ENCODE results near the gene BLTP3B.
"Not testable (repeated sequence)": the region's sequence is repeated elsewhere in the genome, so short reads cannot be mapped to it uniquely, and the experiment has no call there.

Gene BLTP3B, protein sequence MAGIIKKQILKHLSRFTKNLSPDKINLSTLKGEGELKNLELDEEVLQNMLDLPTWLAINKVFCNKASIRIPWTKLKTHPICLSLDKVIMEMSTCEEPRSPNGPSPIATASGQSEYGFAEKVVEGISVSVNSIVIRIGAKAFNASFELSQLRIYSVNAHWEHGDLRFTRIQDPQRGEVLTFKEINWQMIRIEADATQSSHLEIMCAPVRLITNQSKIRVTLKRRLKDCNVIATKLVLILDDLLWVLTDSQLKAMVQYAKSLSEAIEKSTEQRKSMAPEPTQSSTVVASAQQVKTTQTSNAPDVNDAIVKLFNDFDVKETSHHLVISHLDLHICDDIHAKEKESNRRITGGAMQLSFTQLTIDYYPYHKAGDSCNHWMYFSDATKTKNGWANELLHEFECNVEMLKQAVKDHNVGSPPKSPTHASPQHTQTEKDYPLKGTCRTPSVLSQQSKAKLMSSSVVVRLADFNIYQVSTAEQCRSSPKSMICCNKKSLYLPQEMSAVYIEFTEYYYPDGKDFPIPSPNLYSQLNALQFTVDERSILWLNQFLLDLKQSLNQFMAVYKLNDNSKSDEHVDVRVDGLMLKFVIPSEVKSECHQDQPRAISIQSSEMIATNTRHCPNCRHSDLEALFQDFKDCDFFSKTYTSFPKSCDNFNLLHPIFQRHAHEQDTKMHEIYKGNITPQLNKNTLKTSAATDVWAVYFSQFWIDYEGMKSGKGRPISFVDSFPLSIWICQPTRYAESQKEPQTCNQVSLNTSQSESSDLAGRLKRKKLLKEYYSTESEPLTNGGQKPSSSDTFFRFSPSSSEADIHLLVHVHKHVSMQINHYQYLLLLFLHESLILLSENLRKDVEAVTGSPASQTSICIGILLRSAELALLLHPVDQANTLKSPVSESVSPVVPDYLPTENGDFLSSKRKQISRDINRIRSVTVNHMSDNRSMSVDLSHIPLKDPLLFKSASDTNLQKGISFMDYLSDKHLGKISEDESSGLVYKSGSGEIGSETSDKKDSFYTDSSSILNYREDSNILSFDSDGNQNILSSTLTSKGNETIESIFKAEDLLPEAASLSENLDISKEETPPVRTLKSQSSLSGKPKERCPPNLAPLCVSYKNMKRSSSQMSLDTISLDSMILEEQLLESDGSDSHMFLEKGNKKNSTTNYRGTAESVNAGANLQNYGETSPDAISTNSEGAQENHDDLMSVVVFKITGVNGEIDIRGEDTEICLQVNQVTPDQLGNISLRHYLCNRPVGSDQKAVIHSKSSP (N-terminal part only)

GRCh38 chr12:100142851-100143559, at the start of gene BLTP3B:
TSS of gene BLTP3B (minus strand) at chr12:100142874. CDS start at chr12:100142635, 239 bp downstream.
- peak; percentile 25 for DNase-seq

GRCh38 chr12:100189636-100190394, 47.1 kb upstream of the BLTP3B start:
- no peak for DNase-seq

GRCh38 chr12:100188888-100189635, 46.4 kb upstream of the BLTP3B start:
- DNase-seq = not testable (repeated sequence)

GRCh38 chr12:100187857-100188519, 45.3 kb upstream of the BLTP3B start:
- no peak for DNase-seq

GRCh38 chr12:100187068-100187467, 44.4 kb upstream of the BLTP3B start:
- DNase-seq = no peak

- no peak for DNase-seq
Observed at GRCh38 chr12:100186071-100186470, 43.4 kb upstream of the BLTP3B start.

DNA sequence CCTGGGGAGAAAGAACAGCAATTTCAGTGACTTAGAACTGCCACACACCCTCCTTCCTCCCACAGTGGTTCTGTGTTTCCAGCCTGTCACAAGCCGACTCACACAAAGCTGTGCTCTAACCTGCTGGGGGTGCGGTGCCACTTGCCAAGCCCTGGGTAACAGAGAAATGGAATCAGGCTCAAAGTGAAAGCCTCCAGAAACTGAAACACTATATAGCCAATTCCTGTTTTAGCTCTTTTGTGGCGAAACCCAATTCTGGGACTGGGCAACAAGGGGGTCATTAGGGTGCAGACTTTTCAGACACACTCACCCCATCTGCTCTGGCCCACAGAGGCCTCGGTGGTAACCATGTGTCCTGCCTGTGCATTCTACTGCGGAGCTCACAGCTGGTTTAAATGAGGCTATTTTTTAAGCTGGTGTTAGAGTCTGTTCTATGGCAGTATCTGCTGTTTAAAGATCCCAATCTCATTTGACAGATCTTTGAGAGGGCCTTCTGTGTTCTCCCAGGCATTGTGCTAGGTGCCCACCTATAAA, 42.8 kb upstream of the BLTP3B start:
- DNase-seq = no peak

DNA sequence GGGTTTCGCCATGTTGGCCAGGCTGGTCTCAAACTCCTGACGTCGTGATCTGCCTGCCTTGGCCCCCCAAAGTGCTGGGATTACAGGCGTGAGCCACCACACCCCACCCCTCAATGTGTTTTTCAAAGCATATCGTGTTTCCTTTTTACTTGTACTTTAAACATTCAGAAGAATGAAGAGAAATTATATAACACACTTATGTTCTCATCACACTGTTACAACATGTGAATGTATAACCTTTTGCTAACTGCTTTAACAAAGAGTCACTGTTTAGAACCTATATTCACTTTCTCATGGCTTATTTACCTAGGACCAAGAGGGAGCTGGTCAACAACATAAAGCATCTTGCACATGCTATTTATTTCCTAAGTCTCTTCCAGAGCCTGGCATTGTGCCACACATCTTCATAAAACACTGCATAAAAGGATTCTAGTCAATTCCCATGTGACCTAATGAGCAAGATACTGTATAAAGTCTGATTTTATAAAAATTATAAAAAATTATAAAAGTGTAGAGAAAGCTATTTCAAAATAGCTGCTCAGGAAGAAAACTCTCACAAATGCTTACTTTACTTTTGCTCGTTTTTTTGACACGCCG, 42.0 kb upstream of the BLTP3B start:
- no peak for DNase-seq

- no peak for DNase-seq
Observed at GRCh38 chr12:100179252-100179651, 36.6 kb upstream of the BLTP3B start.

DNA sequence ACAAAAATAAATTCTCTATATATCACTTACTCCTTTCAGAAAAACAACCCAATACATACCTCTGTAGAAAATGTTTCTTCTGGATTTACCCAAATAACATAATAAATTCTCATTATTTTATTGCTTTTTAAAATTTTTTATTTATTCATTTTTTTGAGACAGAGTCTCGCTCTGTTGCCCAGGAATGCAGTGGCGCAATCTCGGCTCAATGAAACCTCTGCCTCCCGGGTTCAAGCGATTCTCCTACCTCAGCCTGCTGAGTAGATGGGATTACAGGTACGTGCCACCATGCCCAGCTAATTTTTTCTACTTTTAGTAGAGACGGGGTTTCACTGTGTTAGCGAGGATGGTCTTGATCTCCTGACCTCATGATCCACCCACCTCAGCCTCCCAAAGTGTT, 33.8 kb upstream of the BLTP3B start:
- DNase-seq = not testable (repeated sequence)

DNA sequence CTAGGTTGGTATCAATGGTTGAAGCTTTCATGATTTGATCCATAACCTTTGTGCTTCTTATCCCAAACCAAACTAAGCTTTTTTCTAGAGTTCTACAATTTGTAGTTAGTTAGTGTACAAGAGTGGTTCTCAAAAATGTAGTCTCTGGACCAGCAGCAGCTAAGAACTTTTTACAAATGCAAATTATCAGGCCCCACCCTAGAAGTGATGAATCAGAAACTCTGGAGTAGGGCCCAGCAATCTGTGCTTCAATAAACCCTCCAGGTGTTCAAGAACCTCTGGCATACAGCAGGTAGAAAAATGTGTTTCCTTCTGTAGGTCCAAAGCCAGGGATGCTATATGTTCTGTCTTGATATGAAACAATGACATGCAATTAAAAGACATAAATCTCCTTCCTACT, 31.8 kb upstream of the BLTP3B start:
- no peak for DNase-seq

DNA sequence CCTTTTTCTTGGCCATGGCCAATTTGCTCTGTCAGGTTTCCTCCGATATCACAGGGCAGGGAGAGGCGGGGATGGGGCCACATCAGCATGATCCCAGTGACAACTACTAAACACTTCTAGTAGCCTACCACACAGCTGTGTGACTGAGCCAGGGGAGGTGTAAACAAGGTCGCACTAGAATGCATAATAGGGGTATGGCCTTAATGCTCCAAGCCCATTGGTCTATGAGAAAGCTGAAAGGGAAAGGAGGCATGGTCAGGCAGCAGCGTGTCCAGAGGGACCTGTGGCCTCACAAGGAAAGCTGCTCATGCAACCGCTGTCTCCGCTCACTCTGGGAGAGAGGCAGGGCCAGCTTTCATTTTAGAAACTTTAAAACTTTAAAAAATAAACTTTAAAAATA, 30.4 kb upstream of the BLTP3B start:
- DNase-seq = no peak

- no peak for DNase-seq
Observed at GRCh38 chr12:100171248-100171647, 28.6 kb upstream of the BLTP3B start.

GRCh38 chr12:100170313-100170858, 27.7 kb upstream of the BLTP3B start:
- no peak for DNase-seq

DNA sequence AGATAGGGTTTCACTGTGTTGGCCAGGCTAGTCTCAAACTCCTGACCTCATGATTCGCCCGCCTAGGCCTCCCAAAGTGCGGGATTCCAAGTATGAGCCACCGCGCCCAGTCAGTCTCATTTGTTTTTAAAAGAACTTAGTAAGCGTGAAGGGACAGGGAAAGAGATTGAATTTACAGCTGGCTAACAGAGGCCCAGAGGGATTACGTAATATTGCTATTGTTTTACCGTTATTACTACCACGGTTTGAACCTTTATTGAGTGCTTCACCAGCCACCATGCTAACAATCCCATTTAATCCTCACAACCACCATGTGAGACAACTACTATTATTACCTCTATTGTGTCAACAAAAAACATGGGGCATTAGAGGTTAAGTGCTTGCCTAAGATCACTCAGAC, 26.7 kb upstream of the BLTP3B start:
- DNase-seq = no peak

- no peak for DNase-seq
Observed at GRCh38 chr12:100168562-100168961, 25.9 kb upstream of the BLTP3B start.

DNA sequence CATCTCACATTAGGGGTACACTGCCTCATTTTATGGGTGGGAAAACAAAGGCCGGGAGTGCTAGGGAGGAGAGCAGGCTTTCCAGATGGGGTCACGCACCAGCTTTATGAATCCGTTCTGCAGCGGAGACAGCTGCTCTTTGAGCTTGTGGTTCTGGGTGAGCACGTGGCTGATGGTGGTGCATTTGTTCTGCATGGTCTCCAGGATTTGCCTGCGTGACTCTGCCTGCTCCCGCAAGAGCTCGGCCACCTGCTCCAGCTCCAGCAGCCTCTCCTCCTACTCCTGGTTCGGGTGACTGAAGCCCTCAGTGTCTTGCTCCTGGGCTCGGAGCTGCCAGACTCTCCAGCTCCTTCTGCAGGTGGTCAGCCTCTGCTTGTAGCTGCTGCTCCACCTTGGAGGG, 23.6 kb upstream of the BLTP3B start:
- DNase-seq = no peak

DNA sequence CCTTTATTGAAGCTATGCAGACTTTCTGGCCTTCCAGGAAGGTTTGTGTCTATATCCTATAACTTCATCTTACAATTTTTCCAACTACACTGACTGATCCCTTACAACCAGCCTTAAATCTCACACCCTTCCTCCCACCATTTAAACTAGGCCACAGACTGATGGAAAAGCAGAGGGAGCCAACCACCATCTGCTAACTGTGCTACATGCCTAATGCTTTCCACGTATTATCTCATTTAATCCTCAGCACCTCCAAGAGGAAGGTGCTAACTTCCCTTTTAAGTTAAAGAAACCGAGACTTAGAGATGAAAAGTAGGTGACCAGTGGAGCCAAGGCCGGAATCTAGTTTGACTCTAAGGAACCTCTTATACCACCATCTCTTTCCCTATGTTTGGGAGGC, 22.7 kb upstream of the BLTP3B start:
- DNase-seq = no peak

GRCh38 chr12:100164153-100164704, 21.6 kb upstream of the BLTP3B start:
- DNase-seq = no peak

Measured in NCI-H1436 treated with DMSO at 0.1 percent for 48 hours (cell line).